OCI-LY1 (cell line): ENCODE measurements around the gene KIAA2012.

Source experiments
- CTCF ChIP-seq: fragments of 200-600 bp; sonication (generic), shearing (Covaris generic); IDR thresholded peaks from 2 replicates; pipeline ENCODE4 v1.5.1; 2017; ENCODE audit warnings: mild to moderate bottlenecking, antibody characterized with exemption, low read length, moderate library complexity, mixed read lengths
- EZH2 ChIP-seq: fragments of 200-600 bp; sonication (generic), shearing (Covaris generic); IDR thresholded peaks from 2 replicates; pipeline ENCODE4 v1.8.0; 2017; ENCODE audit warnings: borderline replicate concordance, mixed run types, mild to moderate bottlenecking, antibody characterized with exemption, low read length, moderate library complexity, mixed read lengths

DNA sequence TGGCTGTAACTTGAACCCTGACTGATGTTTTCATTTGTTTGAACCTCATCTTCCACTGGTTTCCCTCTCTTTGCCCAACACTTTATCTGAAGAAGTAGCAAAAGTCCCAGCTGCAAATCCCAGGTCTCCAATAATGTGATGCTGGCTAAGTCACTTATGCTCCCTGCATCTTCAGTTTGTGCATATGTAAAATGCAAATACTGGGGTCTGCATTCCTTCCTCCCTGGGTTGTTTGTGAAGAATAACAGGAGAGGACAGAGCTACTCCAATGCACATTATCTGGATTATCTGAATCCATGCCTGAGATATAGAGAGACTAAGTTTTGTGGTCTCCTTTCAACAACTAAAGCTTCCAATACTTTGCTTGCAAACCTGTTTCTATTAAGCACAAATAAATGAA, 22.2 kb downstream of the KIAA2012 start:
- TF ChIP-seq CTCF = no peak
- TF ChIP-seq EZH2 = no peak
